Osteocyte (in vitro differentiated cells): ENCODE measurements around the gene IPMK. TPM values are rescaled to one million over a fixed set of nuclear protein-coding genes. Genes with fewer than 3 reads are reported as not detected.

Experiments used
- DNase-seq: peaks from one replicate; pipeline ENCODE4 v3.0.0; 2021; ENCODE audit warnings: mixed read lengths; ENCODE audit not compliant: unreplicated experiment; ENCODE audit errors: extremely low spot score
- H3K27ac Mint-ChIP-seq: one replicate; pipeline ENCODE4 v1.8.0; 2021; ENCODE audit warnings: mild to moderate bottlenecking, mixed read lengths; ENCODE audit not compliant: unreplicated experiment
- H3K27me3 Mint-ChIP-seq: one replicate; pipeline ENCODE4 v1.8.0; 2021; ENCODE audit warnings: mixed read lengths; ENCODE audit not compliant: unreplicated experiment
- H3K36me3 Mint-ChIP-seq: one replicate; pipeline ENCODE4 v1.8.0; 2021; ENCODE audit warnings: mixed read lengths; ENCODE audit not compliant: unreplicated experiment
- H3K4me1 Mint-ChIP-seq: one replicate; pipeline ENCODE4 v1.8.0; 2021; ENCODE audit warnings: mixed read lengths; ENCODE audit not compliant: unreplicated experiment
- H3K4me3 Mint-ChIP-seq: one replicate; pipeline ENCODE4 v1.8.0; 2021; ENCODE audit warnings: mild to moderate bottlenecking, moderate library complexity, mixed read lengths; ENCODE audit not compliant: unreplicated experiment
- H3K9me3 Mint-ChIP-seq: one replicate; pipeline ENCODE4 v1.8.0; 2021; ENCODE audit warnings: mixed read lengths; ENCODE audit not compliant: unreplicated experiment
- total RNA-seq: library from RNA; stranded (reverse); gene quantifications from 2 replicates; pipeline ENCODE4 v1.2.1, GENCODE V29; 2021
- TF ChIP-seq, protein P1 (sequence below): fragments of 200-600 bp; sonication (generic); IDR thresholded peaks from 2 replicates; pipeline ENCODE4 v1.5.0; 2021; ENCODE audit warnings: antibody characterized with exemption, mild to moderate bottlenecking, moderate library complexity

Gene IPMK
- total RNA-seq, 1 donor from 2014 or later, result 5.9 TPM

DNA sequence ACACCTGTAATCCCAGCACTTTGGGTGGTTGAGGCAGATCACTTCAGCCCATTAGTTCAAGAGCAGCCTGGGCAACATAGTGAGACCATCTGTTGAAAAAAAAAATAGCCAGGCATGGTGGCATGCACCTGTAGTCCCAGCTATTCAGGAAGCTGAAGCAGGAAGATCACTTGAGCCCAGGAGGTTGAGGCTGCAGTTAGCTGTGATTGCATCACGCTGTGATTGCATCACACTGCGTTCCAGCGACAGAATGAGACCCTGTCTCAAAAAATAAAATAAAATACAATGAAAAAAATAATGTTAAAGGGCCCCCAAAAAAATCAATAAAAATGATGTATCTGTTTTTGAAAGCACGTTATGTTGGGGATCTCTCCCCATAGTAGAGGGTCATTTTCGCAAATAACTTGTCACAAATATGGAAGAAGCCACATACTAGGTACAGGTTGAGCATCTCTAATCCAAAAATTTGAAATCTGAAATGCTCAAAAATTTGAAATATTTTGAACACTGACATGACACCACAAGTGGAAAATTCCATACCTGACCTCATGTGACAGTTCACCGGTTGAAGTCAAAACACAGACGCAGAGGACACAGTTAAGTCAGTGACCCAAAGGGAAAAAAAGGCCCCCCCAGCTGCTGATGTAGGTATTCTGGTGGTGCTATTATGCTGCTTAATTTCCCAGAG lies 10.7 kb upstream of the IPMK start:
- H3K27me3 Mint-ChIP-seq, result no peaks in the 10 kb centered on the region

DNA sequence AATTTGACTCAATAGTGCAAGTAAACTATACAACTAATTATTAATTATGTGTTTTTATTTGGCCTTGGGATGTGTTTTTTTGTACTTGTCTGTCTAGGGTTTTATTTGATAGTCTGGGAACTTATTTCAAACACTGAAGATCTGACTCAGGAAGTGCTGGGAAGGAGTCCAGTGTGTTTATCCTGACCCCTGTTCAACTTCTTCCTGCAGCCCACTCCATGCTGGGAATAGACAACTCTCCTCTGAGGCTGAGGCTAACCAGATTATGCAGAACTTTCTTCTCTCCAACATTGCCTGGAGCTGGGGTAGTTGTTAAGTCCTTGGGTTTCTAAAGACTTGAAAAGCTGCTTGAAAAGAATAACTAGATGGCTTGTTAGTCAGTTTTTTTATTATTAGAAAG lies 8.2 kb upstream of the IPMK start:
- Mint-ChIP-seq H3K36me3 (peaks cover 21% of the 10 kb centered on the region), H3K27ac (peak overlapping the region; percentile 69), H3K27me3 (no peaks in the 10 kb centered on the region), H3K9me3 (no peaks in the 10 kb centered on the region), H3K4me1 (peaks cover 25% of the 10 kb centered on the region), H3K4me3 (no peak overlapping the region)
- DNase-seq, result no peak
- TF ChIP-seq, protein P1, sequence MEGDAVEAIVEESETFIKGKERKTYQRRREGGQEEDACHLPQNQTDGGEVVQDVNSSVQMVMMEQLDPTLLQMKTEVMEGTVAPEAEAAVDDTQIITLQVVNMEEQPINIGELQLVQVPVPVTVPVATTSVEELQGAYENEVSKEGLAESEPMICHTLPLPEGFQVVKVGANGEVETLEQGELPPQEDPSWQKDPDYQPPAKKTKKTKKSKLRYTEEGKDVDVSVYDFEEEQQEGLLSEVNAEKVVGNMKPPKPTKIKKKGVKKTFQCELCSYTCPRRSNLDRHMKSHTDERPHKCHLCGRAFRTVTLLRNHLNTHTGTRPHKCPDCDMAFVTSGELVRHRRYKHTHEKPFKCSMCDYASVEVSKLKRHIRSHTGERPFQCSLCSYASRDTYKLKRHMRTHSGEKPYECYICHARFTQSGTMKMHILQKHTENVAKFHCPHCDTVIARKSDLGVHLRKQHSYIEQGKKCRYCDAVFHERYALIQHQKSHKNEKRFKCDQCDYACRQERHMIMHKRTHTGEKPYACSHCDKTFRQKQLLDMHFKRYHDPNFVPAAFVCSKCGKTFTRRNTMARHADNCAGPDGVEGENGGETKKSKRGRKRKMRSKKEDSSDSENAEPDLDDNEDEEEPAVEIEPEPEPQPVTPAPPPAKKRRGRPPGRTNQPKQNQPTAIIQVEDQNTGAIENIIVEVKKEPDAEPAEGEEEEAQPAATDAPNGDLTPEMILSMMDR, result no peak

More for the DNA sequence above, 10.7 kb upstream of the IPMK start:
- Mint-ChIP-seq H3K9me3 (no peaks in the 10 kb centered on the region), H3K36me3 (peaks cover 27% of the 10 kb centered on the region), H3K4me1 (peaks cover 27% of the 10 kb centered on the region), H3K27ac (no peak overlapping the region), H3K4me3 (no peak overlapping the region)
- TF ChIP-seq, protein P1, result no peak
- no peak for DNase-seq

DNA sequence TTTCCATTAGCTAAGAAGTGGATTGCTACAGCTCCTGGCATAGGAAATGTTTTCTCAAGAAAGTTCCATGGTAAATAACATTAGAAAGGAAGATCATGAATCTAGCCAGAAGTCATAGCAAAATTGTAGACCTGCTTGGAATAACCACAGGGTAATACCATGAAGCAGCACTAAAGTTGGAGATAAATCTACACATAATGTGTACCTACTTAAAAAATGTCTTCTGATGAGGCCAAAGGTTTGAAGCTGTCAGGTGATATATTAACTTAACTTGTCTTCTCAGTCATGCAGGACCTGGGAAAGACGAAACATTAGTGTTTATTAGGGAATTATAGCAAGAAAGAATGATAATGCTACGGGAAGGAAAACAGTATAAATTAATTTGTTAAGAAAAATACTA lies 7.6 kb upstream of the IPMK start:
- TF ChIP-seq, protein P1, result no peak
- no peak overlapping the region for H3K4me3 Mint-ChIP-seq
- H3K9me3 Mint-ChIP-seq, result no peaks in the 10 kb centered on the region
- DNase-seq, result no peak
- peaks cover 28% of the 10 kb centered on the region for H3K4me1 Mint-ChIP-seq
- H3K27ac Mint-ChIP-seq, result no peak overlapping the region
- peaks cover 15% of the 10 kb centered on the region for H3K36me3 Mint-ChIP-seq
- H3K27me3 Mint-ChIP-seq, result no peaks in the 10 kb centered on the region

DNA sequence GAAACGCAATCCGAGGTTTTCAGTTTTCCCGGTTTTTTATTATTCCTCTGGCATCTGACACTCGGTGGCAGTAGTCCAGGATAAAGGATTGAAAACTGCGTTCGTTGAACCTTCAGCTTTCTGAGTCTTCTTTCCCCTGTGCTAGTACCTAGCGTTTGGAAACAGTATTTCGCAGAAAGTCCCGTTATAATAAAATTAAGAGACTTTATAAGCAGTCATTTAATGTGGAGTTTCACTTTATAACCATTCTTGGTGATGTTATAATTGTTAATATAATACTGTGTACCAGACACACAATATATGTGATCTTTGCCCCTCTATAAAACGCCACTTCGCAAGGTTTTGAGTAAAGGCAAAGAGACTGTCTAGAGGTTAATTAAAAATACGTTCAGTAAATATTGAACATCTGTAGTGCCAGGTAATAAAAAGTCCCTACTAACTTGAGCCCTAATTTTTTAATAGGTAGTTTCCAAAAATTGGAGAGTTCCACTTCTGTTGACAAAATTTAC lies 2.1 kb upstream of the IPMK start:
- H3K36me3 Mint-ChIP-seq, result no peaks in the 10 kb centered on the region
- H3K27ac Mint-ChIP-seq, result peak overlapping the region; percentile 97
- peaks cover 29% of the 10 kb centered on the region for H3K4me1 Mint-ChIP-seq
- no peaks in the 10 kb centered on the region for H3K27me3 Mint-ChIP-seq
- H3K9me3 Mint-ChIP-seq, result no peaks in the 10 kb centered on the region
- DNase-seq, result no peak
- TF ChIP-seq, protein P1, result no peak
- peak overlapping the region; percentile 92 for H3K4me3 Mint-ChIP-seq

DNA sequence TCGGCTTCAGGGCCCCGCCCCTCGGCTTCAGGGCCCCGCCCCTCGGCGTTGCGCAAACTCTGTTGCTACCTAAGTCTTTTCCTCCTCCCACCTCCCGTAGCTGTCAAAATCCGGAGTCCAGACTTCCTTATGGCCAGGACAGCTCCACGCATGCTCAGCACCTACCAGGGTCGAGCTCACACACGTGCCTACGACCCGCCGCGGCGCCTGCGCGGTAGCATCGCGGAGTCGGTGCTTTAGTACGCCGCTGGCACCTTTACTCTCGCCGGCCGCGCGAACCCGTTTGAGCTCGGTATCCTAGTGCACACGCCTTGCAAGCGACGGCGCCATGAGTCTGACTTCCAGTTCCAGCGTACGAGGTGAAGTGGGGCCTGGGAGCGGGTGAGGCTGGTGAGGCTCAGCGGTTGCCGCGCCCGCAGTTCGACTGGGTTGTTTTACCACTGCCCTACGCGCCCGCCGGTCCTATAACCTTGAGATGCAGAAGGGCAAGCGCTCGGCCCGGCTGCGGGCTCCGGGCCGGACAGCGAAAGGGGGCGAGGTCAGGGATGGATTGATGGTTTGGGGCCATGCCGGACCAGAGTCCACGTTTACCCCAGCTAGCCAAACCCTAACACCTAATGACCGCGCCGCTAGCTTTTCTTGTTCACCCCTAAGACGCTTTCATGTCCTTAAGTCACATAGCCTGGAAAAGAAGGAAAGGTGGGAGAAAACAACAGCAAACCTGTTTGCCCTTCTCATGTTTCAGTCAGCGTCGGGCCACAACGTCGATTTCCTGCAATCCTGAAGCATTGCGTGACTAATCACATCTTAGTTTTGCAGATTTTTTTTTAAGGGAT lies 1.5 kb upstream of the IPMK start, which contains the start of gene CISD1:
Gene CISD1, plus strand, starts transcription at position 217 of the 836 bp plus-strand sequence. Its CDS starts 112 bp downstream, at position 329.
- Mint-ChIP-seq H3K4me1 (peaks cover 31% of the 10 kb centered on the region), H3K27ac (peak within 1 kb of the TSS; percentile 97), H3K36me3 (no peaks in the 10 kb centered on the region), H3K4me3 (peak within 1 kb of the TSS; percentile 92), H3K27me3 (no peaks in the 10 kb centered on the region), H3K9me3 (no peaks in the 10 kb centered on the region)
- peak; percentile 98 for DNase-seq
- TF ChIP-seq, protein P1, result no peak
